K562 (cell line): ENCODE data around the gene GRK4. TPM values are rescaled to one million over a fixed set of nuclear protein-coding genes. Genes with fewer than 3 reads are reported as not detected.
A peak's percentile ranks its signal among the peaks of the same experiment; 100 is the strongest.

Experiments used
- ATAC-seq: fragments of 200-7000 bp; cut with Tn5 transposase; 3 replicates; pipeline ENCODE4 v1.9.1; 2020; ENCODE audit warnings: moderate library complexity
- BruUV-seq: library from RNA; stranded (reverse); fragments of 400-500 nt; replicated peaks from 2 replicates; lab custom pipeline; 2021; lab: Mats Ljungman, UMichigan
- CTCF ChIA-PET: fragments of 300-600 bp; formaldehyde crosslinking; extraction: SDS; loops from one replicate; lab custom pipeline; 2021; ENCODE audit warnings: low intra/inter-chr PET ratio; lab: Yijun Ruan, JAX
- POLR2A ChIA-PET: fragments of 300-600, 350-650 bp; sonication (Branson Sonifier 250); formaldehyde crosslinking; extraction: SDS; loops from one replicate; lab custom pipeline; 2021; ENCODE audit warnings: antibody characterized with exemption, inconsistent platforms; lab: Yijun Ruan, JAX
- DNase-seq, 4 experiments: peaks; one replicate each; pipeline versions ENCODE4 v3.0.0 to v3.0.0-alpha.2; 2011 to 2018; ENCODE audit warnings: low spot score in 3 of 4, mixed read lengths in 3 of 4; ENCODE audit errors: extremely low read depth in 1 of 4
- FAIRE-seq: peaks from 2 replicates; lab custom pipeline; 2011; peaks lifted over from hg19 to GRCh38; lab: Jason Lieb, UNC
- H2AFZ ChIP-seq: 2 replicates; pipeline ENCODE4 v1.6.0; 2011; ENCODE audit warnings: low read depth, low read length, control low read depth, inconsistent platforms
- H3K27ac ChIP-seq: fragments of 200-600 bp; 3 replicates; pipeline ENCODE4 v1.8.0; 2011; ENCODE audit warnings: low read depth, mild to moderate bottlenecking, control low read depth, inconsistent platforms, low read length, moderate library complexity, mixed read lengths; ENCODE audit errors: extremely low read depth
- H3K27me3 ChIP-seq, 2 experiments: fragments of 300-600 bp in 1 of 2; 2 replicates in 1 of 2; 3 replicates in 1 of 2; pipeline versions ENCODE4 v1.6.0 to v1.8.0; 2011; ENCODE audit warnings: inconsistent platforms in 2 of 2, low read length in 2 of 2, mild to moderate bottlenecking in 1 of 2, mixed read lengths in 1 of 2, moderate library complexity in 1 of 2; ENCODE audit not compliant: control insufficient read depth in 2 of 2, insufficient read depth in 2 of 2
- H3K36me3 ChIP-seq: fragments of 300-600 bp; 3 replicates; pipeline ENCODE4 v1.8.0; 2011; ENCODE audit warnings: mild to moderate bottlenecking, low read length, inconsistent platforms; ENCODE audit not compliant: control insufficient read depth, insufficient read depth
- H3K4me1 ChIP-seq, 2 experiments: fragments of 200-600 bp in 1 of 2; replicated peaks in 1 of 2; 2 replicates in 1 of 2; 3 replicates in 1 of 2; pipeline versions ENCODE4 v1.5.1 to v1.8.0; 2011; ENCODE audit warnings: inconsistent platforms in 2 of 2, low read length in 2 of 2, mild to moderate bottlenecking in 1 of 2, mixed read lengths in 1 of 2, moderate library complexity in 1 of 2; ENCODE audit not compliant: control insufficient read depth in 2 of 2, insufficient read depth in 2 of 2
- H3K4me2 ChIP-seq: 2 replicates; pipeline ENCODE4 v1.6.1; 2011; ENCODE audit warnings: low read length, control low read depth, inconsistent platforms, mixed read lengths; ENCODE audit not compliant: insufficient read depth
- H3K4me3 ChIP-seq: fragments of 200-600 bp; sonication (generic), shearing (Covaris generic); 2 replicates; pipeline ENCODE4 v1.5.1; 2016; ENCODE audit warnings: control low read depth, inconsistent platforms
- H3K79me2 ChIP-seq: fragments of 200-600 bp; 3 replicates; pipeline ENCODE4 v1.8.0; 2011; ENCODE audit warnings: low read length, inconsistent platforms; ENCODE audit not compliant: control insufficient read depth, insufficient read depth
- H3K9ac ChIP-seq, 2 experiments: 2 replicates each; pipeline versions ENCODE4 v1.6.0 to v1.6.1; 2011; ENCODE audit warnings: low read depth in 2 of 2, low read length in 2 of 2, control low read depth in 1 of 2, inconsistent platforms in 1 of 2, mild to moderate bottlenecking in 1 of 2, mixed read lengths in 1 of 2; ENCODE audit not compliant: insufficient read depth in 1 of 2
- H3K9me1 ChIP-seq: one replicate; pipeline ENCODE4 v1.6.0; 2011; ENCODE audit warnings: inconsistent platforms, mild to moderate bottlenecking, low read length, moderate library complexity; ENCODE audit not compliant: control insufficient read depth, insufficient read depth
- H3K9me3 ChIP-seq: replicated peaks from 2 replicates; pipeline ENCODE4 v1.5.1; 2011; ENCODE audit warnings: low read depth, low read length, inconsistent platforms; ENCODE audit not compliant: control insufficient read depth, insufficient read depth
- H4K20me1 ChIP-seq: replicated peaks from 2 replicates; pipeline ENCODE4 v1.6.1; 2011; ENCODE audit warnings: low read length, inconsistent platforms, mixed read lengths; ENCODE audit not compliant: control insufficient read depth, insufficient read depth
- BDP1 ChIP-seq: IDR thresholded peaks from 3 replicates; pipeline ENCODE4 v1.6.1; 2011; ENCODE audit not compliant: insufficient read length, insufficient read depth
- DEAF1 ChIP-seq: fragments of 450-650 bp; formaldehyde crosslinking; IDR thresholded peaks from 2 replicates; pipeline ENCODE4 v1.4.0; 2020; ENCODE audit warnings: mild to moderate bottlenecking, moderate library complexity
- ELK1 ChIP-seq: sonication (generic); formaldehyde crosslinking; IDR thresholded peaks from 2 replicates; pipeline ENCODE4 v1.8.1; 2022; ENCODE audit warnings: missing genetic modification reagents
- ESRRA ChIP-seq: fragments of 450-650 bp; IDR thresholded peaks from 2 replicates; pipeline ENCODE4 v1.6.1; 2014; ENCODE audit warnings: low read depth, mild to moderate bottlenecking, moderate library complexity, borderline replicate concordance
- FIP1L1 ChIP-seq: fragments of 200-400 bp; formaldehyde crosslinking; IDR thresholded peaks from 2 replicates; pipeline ENCODE4 v1.6.1; 2018; ENCODE audit warnings: mild to moderate bottlenecking, low read depth, low read length; ENCODE audit not compliant: poor library complexity, severe bottlenecking
- HDAC2 ChIP-seq: fragments of 450-650 bp; IDR thresholded peaks from 2 replicates; pipeline ENCODE4 v1.6.1; 2016; ENCODE audit warnings: mild to moderate bottlenecking
- ILK ChIP-seq: fragments of 450-650 bp; IDR thresholded peaks from 2 replicates; pipeline ENCODE4 v1.6.1; 2016; ENCODE audit warnings: missing genetic modification characterization, low read depth, mild to moderate bottlenecking, missing compliant biosample characterization, moderate library complexity, borderline replicate concordance
- KLF6 ChIP-seq: fragments of 250-450 bp; sonication (Bioruptor Pico); IDR thresholded peaks from 2 replicates; pipeline ENCODE4 v1.4.0; 2020; ENCODE audit warnings: mild to moderate bottlenecking, moderate library complexity, borderline replicate concordance
- POLR2G ChIP-seq: fragments of 200-400 bp; formaldehyde crosslinking; IDR thresholded peaks from 2 replicates; pipeline ENCODE4 v1.6.1; 2017; ENCODE audit warnings: low read depth, mild to moderate bottlenecking, antibody characterized with exemption, low read length, moderate library complexity
- PPARD ChIP-seq: fragments of 250-450 bp; sonication (Bioruptor Pico); IDR thresholded peaks from 2 replicates; pipeline ENCODE4 v1.8.0; 2022; ENCODE audit warnings: inconsistent platforms, mild to moderate bottlenecking, moderate library complexity
- RBFOX2 ChIP-seq: fragments of 200-400 bp; formaldehyde crosslinking; IDR thresholded peaks from 2 replicates; pipeline ENCODE4 v1.6.1; 2017; ENCODE audit warnings: low read depth, mild to moderate bottlenecking, low read length, moderate library complexity
- RBM39 ChIP-seq: fragments of 200-400 bp; formaldehyde crosslinking; optimal IDR thresholded peaks from 2 replicates; pipeline ENCODE3; 2018; ENCODE audit warnings: low read depth, low read length
- TEAD1 ChIP-seq, 2 experiments: fragments of 450-650 bp in 1 of 2; sonication (generic) in 1 of 2; formaldehyde crosslinking; IDR thresholded peaks; 2 replicates each; pipeline versions ENCODE4 v1.4.0 to v1.8.0; 2020 to 2022; ENCODE audit warnings: mild to moderate bottlenecking in 2 of 2, missing genetic modification reagents in 1 of 2
- U2AF2 ChIP-seq: fragments of 200-400 bp; formaldehyde crosslinking; optimal IDR thresholded peaks from 2 replicates; pipeline ENCODE3; 2017; ENCODE audit warnings: low read depth, mild to moderate bottlenecking, low read length
- UBTF ChIP-seq, 2 experiments: IDR thresholded peaks; 2 replicates each; pipeline ENCODE4 v1.6.1; 2012; ENCODE audit warnings: improper control_type of control experiment in 2 of 2, low read depth in 2 of 2, low read length in 2 of 2, borderline replicate concordance in 1 of 2
- WGBS: fragments of 100-300 bp; shearing (Covaris generic); methylation state at CpG from one replicate; pipeline ENCODE4 v1.1.6; 2016; ENCODE audit warnings: low coverage, mixed read lengths; ENCODE audit not compliant: insufficient coverage; ENCODE audit errors: missing lambda C conversion rate; 5-methylcytosine and 5-hydroxymethylcytosine counted together
- in situ Hi-C: fragments of 300-500 bp; cut with MboI; formaldehyde crosslinking; loops from 4 replicates; pipeline ENCODE4 v1.15.0; 2018; ENCODE audit warnings: inconsistent platforms, mixed read lengths
- intact Hi-C: fragments of 100-400 bp; cut with micrococcal nuclease; formaldehyde crosslinking; loops from 2 replicates; pipeline ENCODE4 v1.14.2; 2022
- polyA plus RNA-seq, 8 experiments: library from polyadenylated mRNA; depleted of rRNA in 4 of 8; stranded (reverse) in 5 of 8; unstranded in 3 of 8; fragments of >200 nt; fragmentation: Nextera tagmentation in 2 of 8; fragmentation: Illumina TruSeq in 1 of 8; extraction: Ambion mirVana in 2 of 8; extraction: Trizol in 1 of 8; gene quantifications; 2 replicates each; pipeline versions ENCODE4 v1.2.1 to v1.2.3, GENCODE V29; 2011 to 2014; ENCODE audit warnings: inconsistent platforms in 1 of 8, missing spikeins in 1 of 8
- total RNA-seq, 7 experiments: library from RNA; depleted of rRNA in 6 of 7; stranded (reverse); fragments of >200 nt in 6 of 7; fragmentation: Illumina TruSeq in 2 of 7; extraction: Trizol in 2 of 7; gene quantifications; 2 replicates each; pipeline versions ENCODE4 v1.2.1 to v1.2.3, GENCODE V29; 2011 to 2021; ENCODE audit warnings: low replicate concordance in 1 of 7

Gene GRK4
- total and polyA plus RNA-seq, 9 of the 15 experiments (the other 6 are each of a cell fraction or from before 2014, with no cell fraction given) = 1.1 to 4.8 (median 2.6) TPM

DNA sequence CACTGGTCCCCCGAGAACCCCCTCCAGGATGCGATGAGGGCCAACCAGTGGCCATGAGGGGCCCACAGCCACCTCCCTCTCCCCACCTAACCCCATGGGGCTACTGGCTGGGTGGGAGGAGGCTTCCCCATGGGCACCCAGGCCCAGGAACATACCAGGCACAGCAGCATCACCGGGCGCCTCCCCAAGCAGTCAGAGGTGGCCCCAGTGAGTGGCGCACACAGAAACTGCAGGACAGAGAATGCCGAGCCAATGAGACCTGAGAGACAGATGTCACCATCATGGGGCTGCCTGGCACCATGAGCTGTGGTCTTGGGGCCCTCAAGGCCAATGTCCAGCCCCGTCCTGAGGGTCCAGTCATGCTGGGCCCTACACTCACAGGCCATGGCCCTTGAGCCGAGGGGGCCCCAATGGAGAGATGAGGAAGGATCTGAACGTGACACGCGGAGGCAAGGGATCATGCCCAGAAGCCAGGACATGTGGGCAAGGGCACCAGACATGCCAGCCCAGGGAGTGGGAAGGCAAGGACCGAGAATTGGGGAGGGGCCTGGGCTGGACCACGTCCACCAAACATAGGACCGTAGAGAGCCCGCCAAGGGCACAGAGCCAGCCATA, 30.3 kb upstream of the GRK4 start:
- Histone ChIP-seq H3K79me2 (peaks cover 28% of the 10 kb centered on the region; the same call in 2 of the 3 replicates), H3K4me1 (peaks cover 17 to 67% of the 10 kb centered on the region in 2 experiments; a peak in 4 of 5 replicates), H4K20me1 (peaks cover 18% of the 10 kb centered on the region; the same call in 1 of the 2 replicates), H3K9ac (peak overlapping the region in 1 of 2 experiments; percentile 92; a peak in 2 of 4 replicates), H3K4me2 (peak overlapping the region; percentile 12; the same call in 1 of the 2 replicates), H3K9me3 (no peaks in the 10 kb centered on the region), H3K9me1 (no peaks in the 10 kb centered on the region), H3K27me3 (no peaks in the 10 kb centered on the region), H3K27ac (peak overlapping the region; percentile 64; the same call in 1 of the 3 replicates), H2AFZ (no peak overlapping the region), H3K4me3 (peak overlapping the region; percentile 56; the same call in 1 of the 2 replicates), H3K36me3 (peaks cover 63% of the 10 kb centered on the region; the same call in 2 of the 3 replicates)
- FAIRE-seq (no peak), DNase-seq (no peak), ATAC-seq (no peak)
- WGBS = 95% methylated on average over 11 of the region's 15 CpGs
- intact Hi-C loops (no loop called here), in situ Hi-C loops (no loop called here)
- no TSS peak for BruUV-seq
- no peak for TF ChIP-seq HDAC2
- no peak for TF ChIP-seq BDP1
- TF ChIP-seq ILK (tag) = no peak
- TF ChIP-seq RBM39 = no peak
- TF ChIP-seq UBTF (IDR thresholded peaks at IDR 0.05; ENCODE audit: borderline replicate concordance in 1 of 2, low read depth in 2 of 2, low read length in 2 of 2) = no peak
- 0 out of 4 replicates have a peak, but pooled peaks of 1 of the 2 experiments have one; percentile 23 for TF ChIP-seq TEAD1 (CRISPR knock-in tag; IDR thresholded peaks at IDR 0.05)
- no peak for TF ChIP-seq DEAF1 (CRISPR knock-in tag)
- TF ChIP-seq PPARD (CRISPR knock-in tag) = no peak
- TF ChIP-seq ELK1 (CRISPR knock-in tag) = no peak
- peak; percentile 53 for TF ChIP-seq POLR2G
- TF ChIP-seq RBFOX2 = no peak
- no peak for TF ChIP-seq ESRRA
- TF ChIP-seq FIP1L1 = peak; percentile 14
- TF ChIP-seq KLF6 (CRISPR knock-in tag) = no peak
- no peak for TF ChIP-seq U2AF2
- CTCF ChIA-PET = no interaction called here
- POLR2A ChIA-PET = no interaction called here
